Loucy (cell line): ENCODE data around the gene APOBEC3F.
A peak's percentile ranks its signal among the peaks of the same experiment; 100 is the strongest.
"Not testable (repeated sequence)": the region's sequence is repeated elsewhere in the genome, so short reads cannot be mapped to it uniquely, and the experiment has no call there.

ENCODE experiments used
- H2AFZ ChIP-seq: fragments of 200-600 bp; sonication (generic); 2 replicates; pipeline ENCODE4 v1.6.0; 2016; ENCODE audit warnings: antibody characterized with exemption, mild to moderate bottlenecking, low read length, moderate library complexity
- H3F3A ChIP-seq: fragments of 200-600 bp; 2 replicates; pipeline ENCODE4 v1.6.0; 2016; ENCODE audit warnings: antibody characterized with exemption, low read depth, mild to moderate bottlenecking
- H3K27me3 ChIP-seq: fragments of 200-600 bp; sonication (generic); 2 replicates; pipeline ENCODE4 v1.6.1; 2014; ENCODE audit warnings: low read length, mild to moderate bottlenecking; ENCODE audit not compliant: insufficient read depth, poor library complexity, severe bottlenecking
- H3K36me3 ChIP-seq: fragments of 200-600 bp; sonication (generic); 2 replicates; pipeline ENCODE4 v1.6.1; 2016; ENCODE audit warnings: low read length; ENCODE audit not compliant: insufficient read depth
- H3K4me1 ChIP-seq: fragments of 200-600 bp; sonication (generic); 2 replicates; pipeline ENCODE4 v1.5.1; 2014; ENCODE audit warnings: low read length, mild to moderate bottlenecking; ENCODE audit not compliant: insufficient read depth, poor library complexity, severe bottlenecking
- H3K4me2 ChIP-seq: fragments of 200-600 bp; sonication (generic); 2 replicates; pipeline ENCODE4 v1.6.0; 2014; ENCODE audit warnings: antibody characterized with exemption, low read length, low read depth, mild to moderate bottlenecking; ENCODE audit not compliant: poor library complexity, severe bottlenecking
- H3K4me3 ChIP-seq: fragments of 200-600 bp; sonication (generic); 2 replicates; pipeline ENCODE4 v1.5.1; 2014; ENCODE audit warnings: low read length, mild to moderate bottlenecking, mixed read lengths; ENCODE audit not compliant: poor library complexity, severe bottlenecking
- H3K79me2 ChIP-seq: fragments of 200-600 bp; sonication (generic); 2 replicates; pipeline ENCODE4 v1.6.1; 2014; ENCODE audit warnings: low read length; ENCODE audit not compliant: insufficient read depth
- H3K9ac ChIP-seq: fragments of 200-600 bp; sonication (generic); 2 replicates; pipeline ENCODE4 v1.6.0; 2014; ENCODE audit warnings: mild to moderate bottlenecking, low read depth, low read length, moderate library complexity; ENCODE audit not compliant: poor library complexity, severe bottlenecking
- H3K9me2 ChIP-seq: fragments of 200-600 bp; sonication (generic); replicated peaks from 2 replicates; pipeline ENCODE4 v1.6.1; 2016; ENCODE audit warnings: low read depth, low read length, mixed read lengths
- H3K9me3 ChIP-seq: fragments of 200-600 bp; sonication (generic); 2 replicates; pipeline ENCODE4 v1.6.1; 2014; ENCODE audit warnings: mild to moderate bottlenecking, antibody characterized with exemption, low read length, low read depth; ENCODE audit not compliant: insufficient read depth
- H4K20me1 ChIP-seq: fragments of 200-600 bp; sonication (generic); 2 replicates; pipeline ENCODE4 v1.6.0; 2014; ENCODE audit warnings: antibody characterized with exemption, low read length, mild to moderate bottlenecking; ENCODE audit not compliant: insufficient read depth, poor library complexity, severe bottlenecking
- EZH2phosphoT487 ChIP-seq: fragments of 200-600 bp; IDR thresholded peaks from 2 replicates; pipeline ENCODE4 v1.6.1; 2018; ENCODE audit warnings: antibody characterized with exemption, mild to moderate bottlenecking, moderate library complexity, borderline replicate concordance
- TF ChIP-seq, protein P1 (sequence below): fragments of 200-600 bp; sonication (generic); conservative IDR thresholded peaks from 2 replicates; pipeline ENCODE4 v1.5.1; 2014; ENCODE audit warnings: mild to moderate bottlenecking, antibody characterized with exemption, low read length

The APOBEC3F gene

GRCh38 chr22:39055658-39056057, 15.0 kb downstream of the APOBEC3F start:
- H3K9me3 ChIP-seq: peaks cover 7% of the 10 kb centered on the region; the same call in 1 of the 2 replicates
- peaks cover 12% of the 10 kb centered on the region for H3K4me1 ChIP-seq
- no peak overlapping the region for H3K4me2 ChIP-seq
- H3K9ac ChIP-seq: no peak overlapping the region
- H3F3A ChIP-seq: no peaks in the 10 kb centered on the region
- H2AFZ ChIP-seq: no peak overlapping the region
- H3K36me3 ChIP-seq: no peaks in the 10 kb centered on the region
- peaks cover 8% of the 10 kb centered on the region; the same call in 1 of the 2 replicates for H3K79me2 ChIP-seq
- H3K4me3 ChIP-seq: no peak overlapping the region
- no peaks in the 10 kb centered on the region for H3K27me3 ChIP-seq
- no peaks in the 10 kb centered on the region for H4K20me1 ChIP-seq
- TF ChIP-seq, protein P1, sequence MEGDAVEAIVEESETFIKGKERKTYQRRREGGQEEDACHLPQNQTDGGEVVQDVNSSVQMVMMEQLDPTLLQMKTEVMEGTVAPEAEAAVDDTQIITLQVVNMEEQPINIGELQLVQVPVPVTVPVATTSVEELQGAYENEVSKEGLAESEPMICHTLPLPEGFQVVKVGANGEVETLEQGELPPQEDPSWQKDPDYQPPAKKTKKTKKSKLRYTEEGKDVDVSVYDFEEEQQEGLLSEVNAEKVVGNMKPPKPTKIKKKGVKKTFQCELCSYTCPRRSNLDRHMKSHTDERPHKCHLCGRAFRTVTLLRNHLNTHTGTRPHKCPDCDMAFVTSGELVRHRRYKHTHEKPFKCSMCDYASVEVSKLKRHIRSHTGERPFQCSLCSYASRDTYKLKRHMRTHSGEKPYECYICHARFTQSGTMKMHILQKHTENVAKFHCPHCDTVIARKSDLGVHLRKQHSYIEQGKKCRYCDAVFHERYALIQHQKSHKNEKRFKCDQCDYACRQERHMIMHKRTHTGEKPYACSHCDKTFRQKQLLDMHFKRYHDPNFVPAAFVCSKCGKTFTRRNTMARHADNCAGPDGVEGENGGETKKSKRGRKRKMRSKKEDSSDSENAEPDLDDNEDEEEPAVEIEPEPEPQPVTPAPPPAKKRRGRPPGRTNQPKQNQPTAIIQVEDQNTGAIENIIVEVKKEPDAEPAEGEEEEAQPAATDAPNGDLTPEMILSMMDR: no peak
- TF ChIP-seq EZH2phosphoT487: no peak
- no peaks in the 10 kb centered on the region for H3K9me2 ChIP-seq

GRCh38 chr22:39061290-39061689, 20.6 kb downstream of the APOBEC3F start:
- not testable (repeated sequence) for H4K20me1 ChIP-seq, H3K9me3 ChIP-seq, H3K9me2 ChIP-seq, H3K36me3 ChIP-seq, H3K27me3 ChIP-seq, H3F3A ChIP-seq
- H3K9ac ChIP-seq: peak overlapping the region; percentile 78
- peak overlapping the region; percentile 83 for H3K4me2 ChIP-seq
- H3K79me2 ChIP-seq: peaks cover 26% of the 10 kb centered on the region
- peak overlapping the region; percentile 61 for H3K4me3 ChIP-seq
- H2AFZ ChIP-seq: peak overlapping the region; percentile 8; the same call in 1 of the 2 replicates
- peaks cover 55% of the 10 kb centered on the region for H3K4me1 ChIP-seq

- peaks cover 61% of the 10 kb centered on the region for H3K4me1 ChIP-seq
- H3K9ac ChIP-seq: peak overlapping the region; percentile 78
- H3K9me3 ChIP-seq, H2AFZ ChIP-seq, H3K9me2 ChIP-seq, H3K27me3 ChIP-seq, H4K20me1 ChIP-seq, H3K36me3 ChIP-seq: not testable (repeated sequence)
- H3K4me3 ChIP-seq: peak overlapping the region; percentile 61
- peaks cover 14% of the 10 kb centered on the region for H3F3A ChIP-seq
- peak overlapping the region; percentile 83 for H3K4me2 ChIP-seq
- H3K79me2 ChIP-seq: peaks cover 27% of the 10 kb centered on the region
These were observed 21.3 kb downstream of the APOBEC3F start for GRCh38 chr22:39061951-39062350.

- Histone ChIP-seq H3K4me1 (peaks cover 81% of the 10 kb centered on the region), H3K9ac (peak overlapping the region; percentile 96), H3F3A (peaks cover 16% of the 10 kb centered on the region), H3K79me2 (peaks cover 47% of the 10 kb centered on the region)
- H3K9me3 ChIP-seq, H4K20me1 ChIP-seq, H3K4me3 ChIP-seq, H3K4me2 ChIP-seq, H3K27me3 ChIP-seq, H3K36me3 ChIP-seq, H3K9me2 ChIP-seq, H2AFZ ChIP-seq: not testable (repeated sequence)
These were observed 23.2 kb downstream of the APOBEC3F start for GRCh38 chr22:39063904-39064303.

DNA sequence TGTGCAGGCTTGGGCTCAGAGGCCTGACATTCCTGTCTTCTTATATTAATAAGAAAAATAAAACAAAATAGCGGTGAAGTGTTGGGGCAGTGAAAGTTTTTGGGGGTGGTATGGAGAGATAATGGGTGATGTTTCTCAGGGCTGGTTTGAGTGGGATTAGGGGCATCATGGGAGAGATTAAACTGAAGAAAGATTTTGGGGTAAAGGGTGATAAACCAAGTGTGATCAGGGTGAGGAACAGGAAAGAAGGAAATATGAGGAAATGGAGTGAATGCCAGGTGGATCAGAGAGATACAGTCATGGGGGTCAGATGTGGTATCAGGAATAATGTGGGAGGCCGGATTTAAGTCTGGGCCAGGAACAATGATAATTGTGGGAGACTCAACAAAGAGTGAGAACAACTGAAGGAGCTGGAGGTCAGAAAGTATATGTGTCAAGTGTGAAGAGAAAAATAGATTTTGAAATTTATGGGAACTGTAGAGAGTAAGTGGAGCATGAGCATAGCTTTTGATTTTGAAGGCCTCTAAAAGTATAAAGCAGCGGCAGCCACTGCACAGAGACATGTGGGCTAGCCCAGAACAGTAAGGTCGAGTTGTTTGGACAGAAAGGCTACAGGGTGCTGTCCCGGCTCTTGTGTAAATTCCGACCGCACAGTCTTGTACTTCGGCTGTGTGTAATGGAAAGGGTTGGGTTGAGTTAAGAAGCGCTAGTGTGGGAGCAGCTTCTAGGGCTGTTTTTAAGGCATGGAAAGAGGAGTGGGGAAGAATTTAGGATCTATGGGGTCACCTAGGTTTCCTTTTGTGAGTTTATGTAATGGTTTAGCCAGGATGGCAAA, 26.0 kb downstream of the APOBEC3F start:
- Histone ChIP-seq H3K4me3 (peak overlapping the region; percentile 74), H3K79me2 (peaks cover 37% of the 10 kb centered on the region), H3K4me1 (peaks cover 70% of the 10 kb centered on the region), H3K9ac (peak overlapping the region; percentile 96), H3K4me2 (peak overlapping the region; percentile 92), H3F3A (peaks cover 16% of the 10 kb centered on the region)
- H3K9me2 ChIP-seq, H2AFZ ChIP-seq, H3K27me3 ChIP-seq, H3K36me3 ChIP-seq, H3K9me3 ChIP-seq, H4K20me1 ChIP-seq: not testable (repeated sequence)
